Stimulated activated CD4-positive, alpha-beta T cell treated with anti-CD3 and anti-CD28 coated beads, Interleukin-15, amount 100 ng/mL, for 48 hours (primary cell): ENCODE data around the gene TMEM69.
"Not testable (repeated sequence)": the region's sequence is repeated elsewhere in the genome, so short reads cannot be mapped to it uniquely, and the experiment has no call there.

ENCODE experiments used
- DNase-seq, 2 donors: peaks; one replicate each; pipeline ENCODE4 v3.0.0-alpha.2; 2020; ENCODE audit warnings: low read depth in 2 of 2

TMEM69 gene

DNA sequence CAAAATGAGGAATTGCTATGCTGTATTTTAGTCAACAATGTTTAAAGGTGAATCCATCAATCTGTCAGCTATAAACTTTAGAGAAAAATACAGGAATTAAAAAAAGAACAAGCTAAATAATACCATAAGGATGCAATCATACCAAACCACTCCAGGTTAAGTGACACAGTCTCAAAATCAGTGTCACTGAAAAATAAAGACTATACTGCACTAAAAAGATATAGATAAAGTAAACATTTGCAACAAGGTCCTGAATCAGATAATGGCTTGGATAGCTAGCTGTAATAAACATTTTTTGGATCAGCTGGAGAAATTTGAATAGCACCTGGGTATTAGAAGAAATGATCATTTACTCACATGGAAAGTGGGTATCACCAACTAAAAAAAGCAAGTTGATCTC lies 9.5 kb upstream of the TMEM69 start:
- DNase-seq: no peak

DNA sequence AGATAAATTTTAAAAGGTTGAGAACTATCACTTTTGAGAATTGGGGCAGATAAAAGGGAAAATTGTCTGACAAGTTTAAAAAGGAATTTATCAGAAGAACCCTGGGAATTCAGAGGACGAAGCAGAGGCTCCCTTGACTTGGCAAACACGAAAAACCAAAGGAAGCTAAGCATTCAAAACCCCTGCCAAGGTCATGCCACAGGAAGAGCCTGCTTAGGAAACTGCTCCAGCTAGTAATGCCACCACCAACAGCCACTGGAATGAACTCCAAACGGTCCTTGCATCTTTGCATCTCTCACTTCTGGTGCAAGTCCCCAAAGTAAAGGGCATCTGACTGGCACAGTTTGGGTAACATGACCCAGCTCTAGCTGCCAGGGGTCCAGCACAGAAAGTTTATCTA lies 8.9 kb upstream of the TMEM69 start:
- DNase-seq: no peak

GRCh38 chr1:45682942-45683341 lies 5.0 kb upstream of the TMEM69 start:
- DNase-seq: no peak

- DNase-seq: no peak
Measured at GRCh38 chr1:45684402-45684801, 3.6 kb upstream of the TMEM69 start.

- no peak for DNase-seq
Measured at GRCh38 chr1:45685308-45686014, 2.5 kb upstream of the TMEM69 start.

DNA sequence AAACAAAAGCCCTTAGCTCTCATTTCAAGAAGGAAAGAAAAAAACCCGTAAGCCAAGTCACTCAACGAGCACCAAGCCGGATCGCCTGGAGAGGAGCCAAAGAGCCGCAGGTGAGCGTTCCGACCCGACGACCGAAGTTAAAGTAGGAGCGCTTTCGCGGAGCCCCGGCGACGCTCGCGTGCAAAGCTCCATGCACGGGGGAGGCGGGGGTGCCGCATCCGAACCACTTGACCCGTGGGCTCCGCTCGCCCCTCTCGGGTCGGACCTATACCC lies 2.0 kb upstream of the TMEM69 start:
- DNase-seq: peak; percentile 39 to 44

DNA sequence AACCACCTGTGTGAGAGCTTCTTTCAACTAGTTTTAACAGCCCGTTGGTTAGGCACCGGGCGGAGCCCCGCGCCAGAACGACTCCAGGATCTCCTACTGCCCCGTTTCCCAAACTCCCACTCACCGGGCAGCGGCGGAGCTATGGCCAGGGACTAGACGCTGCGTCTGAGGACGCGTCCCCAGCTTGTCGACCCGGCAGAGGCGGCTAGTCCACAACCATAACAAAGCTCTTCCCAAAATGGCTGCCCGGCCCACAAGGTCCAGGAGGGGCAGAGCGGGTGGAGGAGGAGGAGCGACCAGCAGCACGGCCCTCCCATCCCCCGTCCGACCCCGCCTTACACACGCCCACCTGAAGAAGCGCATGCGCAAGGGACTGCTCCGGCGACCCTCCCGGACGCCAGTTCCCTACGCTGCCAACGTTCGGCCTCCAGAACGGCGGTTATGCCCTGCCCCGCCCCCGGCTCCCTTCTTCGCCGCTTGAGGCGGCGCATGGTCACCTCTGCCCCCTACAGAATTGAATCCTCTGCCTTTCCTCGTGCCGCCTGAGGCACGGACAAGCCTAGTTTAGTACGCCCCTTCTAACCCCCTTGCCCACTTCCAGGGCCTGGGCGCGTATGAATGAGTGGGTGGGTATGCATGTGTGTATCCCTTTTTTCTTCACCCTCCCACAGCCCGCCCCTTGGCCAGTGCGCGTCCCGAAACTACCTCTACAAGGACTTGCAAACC lies 1.5 kb upstream of the TMEM69 start, which contains the start of gene GPBP1L1:
GPBP1L1 (minus strand) TSS at position 246 of the 726 bp plus-strand sequence. CDS start 27,446 bp downstream, outside the sequence.
- peak; percentile 96 to 97 for DNase-seq

- DNase-seq: peak; percentile 94
Measured at GRCh38 chr1:45687014-45687753, 797 bp upstream of the TMEM69 start.

DNA sequence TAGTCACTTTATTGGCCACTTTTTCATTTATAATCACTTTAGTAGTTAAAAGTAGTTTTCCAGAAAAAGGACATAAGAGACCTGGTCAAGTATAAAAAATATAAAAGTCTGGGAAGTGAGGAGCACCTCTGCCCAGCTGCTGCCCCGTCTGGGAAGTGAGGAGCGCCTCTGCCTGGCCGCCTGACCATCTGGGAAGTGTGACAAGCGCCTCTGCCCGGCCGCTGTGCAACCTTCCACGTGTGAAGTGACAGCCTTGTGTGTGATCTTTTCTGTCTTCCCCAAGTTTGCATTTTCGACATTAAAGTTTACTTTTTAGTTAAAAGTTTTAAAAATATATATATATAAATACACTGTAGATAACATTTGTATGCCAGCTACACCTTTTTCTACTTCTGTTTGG lies 5.8 kb downstream of the TMEM69 start:
- DNase-seq: not testable (repeated sequence)

- DNase-seq: no peak
Measured at GRCh38 chr1:45694823-45695222, 6.8 kb downstream of the TMEM69 start.

- DNase-seq: no peak
Measured at GRCh38 chr1:45704637-45705036, 16.7 kb downstream of the TMEM69 start.

DNA sequence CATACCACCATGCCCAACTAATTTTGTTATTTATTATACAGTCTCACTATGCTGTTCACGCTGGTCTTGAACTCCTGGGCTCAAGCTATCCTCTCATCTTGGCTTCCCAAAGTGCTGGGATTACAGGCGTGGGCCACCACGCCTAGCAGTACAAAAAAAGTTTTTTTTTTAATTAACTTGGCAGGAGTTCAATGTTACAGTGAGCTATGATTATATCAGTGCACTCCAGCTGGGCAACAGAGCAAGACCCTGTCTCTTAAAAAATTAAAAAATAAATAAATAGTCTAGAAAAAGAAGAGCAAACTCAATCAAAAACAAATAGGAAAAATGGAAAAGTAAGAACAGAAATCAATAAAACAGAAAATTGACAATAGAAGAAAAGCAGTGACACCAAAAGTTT lies 25.7 kb downstream of the TMEM69 start:
- DNase-seq: no peak

GRCh38 chr1:45716700-45717099 lies 28.7 kb downstream of the TMEM69 start:
- DNase-seq: no peak

- DNase-seq: not testable (repeated sequence)
Measured at GRCh38 chr1:45717386-45717785, 29.4 kb downstream of the TMEM69 start.

DNA sequence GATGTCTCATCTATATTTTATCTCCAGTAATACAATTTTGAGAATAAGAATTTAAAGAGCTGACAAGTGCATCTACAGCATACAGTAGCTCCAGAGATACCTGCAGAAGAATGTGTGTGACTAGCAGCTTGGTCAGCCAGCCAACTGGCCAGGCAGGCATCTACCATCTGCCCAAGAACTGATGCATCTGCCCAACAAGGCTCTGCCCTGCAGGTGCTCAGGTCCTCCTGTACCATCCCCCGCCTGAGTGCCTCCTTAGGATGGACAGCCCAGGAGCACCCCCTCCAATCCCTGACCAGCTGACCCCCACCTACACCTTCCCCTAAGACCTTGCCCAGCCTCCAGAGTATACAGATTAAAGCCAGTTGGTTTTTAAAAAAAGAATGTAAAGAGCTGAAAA lies 30.3 kb downstream of the TMEM69 start:
- DNase-seq: no peak

- no peak for DNase-seq
Measured at GRCh38 chr1:45721207-45721606, 33.2 kb downstream of the TMEM69 start.

GRCh38 chr1:45722809-45723208 lies 34.8 kb downstream of the TMEM69 start:
- DNase-seq: no peak

GRCh38 chr1:45723248-45723930 lies 35.4 kb downstream of the TMEM69 start:
- no peak for DNase-seq

DNA sequence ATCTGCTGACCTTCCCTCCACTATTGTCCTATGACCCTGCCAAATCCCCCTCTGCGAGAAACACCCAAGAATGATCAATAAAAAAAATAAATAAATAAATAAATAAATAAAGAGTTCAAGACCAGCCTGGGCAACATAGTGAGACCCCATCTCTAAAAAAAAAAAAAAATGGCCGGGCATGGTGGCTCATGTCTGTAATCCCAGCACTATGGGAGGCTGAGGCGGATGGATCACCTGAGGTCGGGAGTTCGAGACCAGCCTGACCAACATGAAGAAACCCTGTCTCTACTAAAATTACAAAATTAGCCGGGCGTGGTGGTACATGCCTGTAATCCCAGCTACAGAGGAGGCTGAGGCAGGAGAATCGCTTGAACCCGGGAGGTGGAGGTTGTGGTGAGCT lies 38.0 kb downstream of the TMEM69 start:
- DNase-seq: not testable (repeated sequence)

DNA sequence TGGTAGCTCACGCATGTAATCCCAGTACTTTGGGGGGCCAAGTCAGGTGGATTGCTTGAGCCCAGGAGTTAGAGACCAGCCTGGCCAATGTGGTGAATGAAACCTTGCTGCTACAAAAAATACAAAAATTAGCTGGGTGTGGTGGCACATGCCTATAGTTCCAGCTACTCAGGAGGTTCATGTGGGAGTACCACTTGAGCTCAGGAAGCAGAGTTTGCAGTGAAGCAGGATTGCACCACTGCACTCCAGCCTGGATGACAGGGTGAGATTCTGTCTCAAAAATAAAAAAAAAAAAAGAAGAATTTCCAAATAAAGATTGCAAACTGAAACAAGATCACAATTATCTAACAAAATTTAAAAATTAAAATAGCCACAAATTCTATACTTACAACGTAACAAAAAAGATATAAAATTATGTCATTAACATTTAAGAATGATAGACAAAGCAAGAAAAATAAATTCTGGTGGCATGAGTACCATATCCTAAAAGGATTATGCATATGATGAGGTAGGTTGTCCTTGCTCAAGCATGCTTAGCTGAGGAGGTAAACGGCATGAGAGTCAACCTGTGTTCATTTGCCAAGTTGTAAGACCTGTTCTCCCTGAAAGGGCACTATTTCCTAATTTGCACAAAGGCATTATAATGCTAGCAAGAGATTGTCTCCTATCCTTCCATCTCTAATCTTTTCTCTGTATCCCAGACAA lies 42.2 kb downstream of the TMEM69 start:
- DNase-seq: no peak

DNA sequence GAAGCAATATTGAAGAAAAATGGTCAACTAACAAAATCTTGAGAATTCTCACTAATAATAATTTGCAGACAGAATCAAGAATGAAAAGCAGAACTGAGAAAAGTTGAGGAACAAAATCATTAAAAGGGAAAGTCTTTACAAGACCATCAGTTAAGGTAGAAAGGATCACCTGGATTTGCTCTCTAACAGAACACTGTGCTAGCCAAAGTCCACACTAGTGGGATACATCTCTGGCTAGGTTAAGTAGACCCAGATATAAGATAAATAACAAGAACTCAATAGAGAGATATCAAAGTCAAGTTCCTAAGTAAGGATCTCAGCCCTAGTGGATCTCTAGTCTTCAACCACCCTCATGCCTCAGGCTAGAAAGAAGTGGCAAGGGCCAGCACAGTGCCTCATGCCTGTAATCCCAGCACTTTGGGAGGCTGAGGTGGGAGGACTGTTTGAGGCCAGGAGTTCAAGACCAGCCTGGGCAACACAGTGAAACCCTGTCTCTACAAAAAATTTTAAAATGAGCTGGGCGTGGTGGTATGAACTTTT lies 42.9 kb downstream of the TMEM69 start:
- no peak for DNase-seq
